AG20443 (cell line): ENCODE results near the gene PLCB1.
"Not testable (repeated sequence)": the region's sequence is repeated elsewhere in the genome, so short reads cannot be mapped to it uniquely, and the experiment has no call there.

Experiments
- DNase-seq: peaks from one replicate; pipeline ENCODE4 v3.0.0; 2012; ENCODE audit warnings: low spot score, mixed read lengths

The PLCB1 gene

GRCh38 chr20:8156235-8157079 lies 24.4 kb downstream of the PLCB1 start:
- DNase-seq: peak; percentile 32

GRCh38 chr20:8159217-8159616 lies 27.2 kb downstream of the PLCB1 start:
- not testable (repeated sequence) for DNase-seq

GRCh38 chr20:8161264-8162071 lies 29.4 kb downstream of the PLCB1 start:
- DNase-seq: peak; percentile 25

GRCh38 chr20:8162610-8163009 lies 30.5 kb downstream of the PLCB1 start:
- no peak for DNase-seq

GRCh38 chr20:8163543-8163942 lies 31.5 kb downstream of the PLCB1 start:
- DNase-seq: no peak

GRCh38 chr20:8166730-8167129 lies 34.7 kb downstream of the PLCB1 start:
- DNase-seq: no peak

- DNase-seq: no peak
These were observed 36.8 kb downstream of the PLCB1 start for GRCh38 chr20:8168785-8169288.

- DNase-seq: no peak
These were observed 38.9 kb downstream of the PLCB1 start for GRCh38 chr20:8170921-8171320.

GRCh38 chr20:8172191-8172590 lies 40.1 kb downstream of the PLCB1 start:
- DNase-seq: no peak

- no peak for DNase-seq
These were observed 43.9 kb downstream of the PLCB1 start for GRCh38 chr20:8175741-8176675.

- no peak for DNase-seq
These were observed 51.5 kb downstream of the PLCB1 start for GRCh38 chr20:8183526-8183925.

- DNase-seq: no peak
These were observed 55.7 kb downstream of the PLCB1 start for GRCh38 chr20:8187740-8188139.

GRCh38 chr20:8190043-8190880 lies 58.2 kb downstream of the PLCB1 start:
- no peak for DNase-seq

GRCh38 chr20:8194721-8195120 lies 62.7 kb downstream of the PLCB1 start:
- peak; percentile 47 for DNase-seq

- DNase-seq: no peak
These were observed 64.0 kb downstream of the PLCB1 start for GRCh38 chr20:8196096-8196495.

- DNase-seq: no peak
These were observed 68.2 kb downstream of the PLCB1 start for GRCh38 chr20:8200220-8200619.

GRCh38 chr20:8203366-8203765 lies 71.3 kb downstream of the PLCB1 start:
- DNase-seq: no peak

GRCh38 chr20:8205996-8206395 lies 73.9 kb downstream of the PLCB1 start:
- DNase-seq: no peak

- no peak for DNase-seq
These were observed 76.2 kb downstream of the PLCB1 start for GRCh38 chr20:8208226-8208625.

- peak; percentile 11 for DNase-seq
These were observed 77.0 kb downstream of the PLCB1 start for GRCh38 chr20:8209061-8209460.

GRCh38 chr20:8210749-8211148 lies 78.7 kb downstream of the PLCB1 start:
- no peak for DNase-seq
